Activated T-cell treated with anti-CD3 and anti-CD28 coated beads for 24 hours (primary cell): ENCODE data around the gene MYH3.
A peak's percentile ranks its signal among the peaks of the same experiment; 100 is the strongest.

Source experiments
- DNase-seq: peaks from one replicate; pipeline ENCODE4 v3.0.0-alpha.2; 2020; ENCODE audit warnings: low read depth

Gene MYH3

GRCh38 chr17:10648956-10649355 lies 8.2 kb downstream of the MYH3 start:
- DNase-seq, result no peak

GRCh38 chr17:10648381-10648780 lies 8.7 kb downstream of the MYH3 start:
- DNase-seq, result no peak

GRCh38 chr17:10646392-10646990 lies 10.6 kb downstream of the MYH3 start:
- DNase-seq, result peak; percentile 61

GRCh38 chr17:10640475-10640874 lies 16.6 kb downstream of the MYH3 start:
- no peak for DNase-seq

- no peak for DNase-seq
Observed at GRCh38 chr17:10638151-10638550, 19.0 kb downstream of the MYH3 start.

- no peak for DNase-seq
Observed at GRCh38 chr17:10635290-10635689, 21.8 kb downstream of the MYH3 start.

GRCh38 chr17:10633738-10634379 lies 23.2 kb downstream of the MYH3 start:
- DNase-seq, result no peak

GRCh38 chr17:10631701-10632100 lies 25.4 kb downstream of the MYH3 start:
- no peak for DNase-seq

GRCh38 chr17:10631048-10631700 lies 25.9 kb downstream of the MYH3 start:
- peak; percentile 11 for DNase-seq

GRCh38 chr17:10629706-10630105 lies 27.4 kb downstream of the MYH3 start:
- no peak for DNase-seq

- DNase-seq, result peak; percentile 4
Observed at GRCh38 chr17:10628756-10629155, 28.4 kb downstream of the MYH3 start.

- no peak for DNase-seq
Observed at GRCh38 chr17:10626390-10626789, 30.7 kb downstream of the MYH3 start.

- DNase-seq, result no peak
Observed at GRCh38 chr17:10624969-10625368, 32.1 kb downstream of the MYH3 start.

GRCh38 chr17:10623737-10624338 lies 33.3 kb downstream of the MYH3 start:
- no peak for DNase-seq

GRCh38 chr17:10622617-10623485 lies 34.3 kb downstream of the MYH3 start:
- DNase-seq, result no peak

- DNase-seq, result no peak
Observed at GRCh38 chr17:10621397-10621796, 35.7 kb downstream of the MYH3 start.

- no peak for DNase-seq
Observed at GRCh38 chr17:10620823-10621222, 36.3 kb downstream of the MYH3 start.

- peak; percentile 37 for DNase-seq
Observed at GRCh38 chr17:10618202-10618635, 38.9 kb downstream of the MYH3 start.

GRCh38 chr17:10617120-10617505 lies 40.0 kb downstream of the MYH3 start:
- DNase-seq, result no peak

GRCh38 chr17:10616502-10617119 lies 40.5 kb downstream of the MYH3 start:
- DNase-seq, result peak; percentile 57

GRCh38 chr17:10614536-10615155 lies 42.5 kb downstream of the MYH3 start:
- DNase-seq, result peak; percentile 11
